ENCODE results near the gene GSTM4. TPM values are rescaled to one million over a fixed set of nuclear protein-coding genes. Genes with fewer than 3 reads are reported as not detected.
"Not testable (repeated sequence)": the region's sequence is repeated elsewhere in the genome, so short reads cannot be mapped to it uniquely, and the experiment has no call there.

GSTM4 gene
- total and polyA plus RNA-seq, 2 of the 8 experiments (the other 6 are each of a cell fraction or from before 2014, with no cell fraction given): 11.3 to 31.4 TPM

- H4K5ac ChIP-seq (ENCODE audit: insufficient read length, low read depth, low read length); H3K79me1 ChIP-seq (ENCODE audit: low read depth, low read length); H3K4ac ChIP-seq (replicated peaks; ENCODE audit: insufficient read length, low read depth, low read length); H3K79me2 ChIP-seq (ENCODE audit: control insufficient read depth in 1 of 2, insufficient read depth in 2 of 2, low read length in 2 of 2); H2BK120ac ChIP-seq (replicated peaks; ENCODE audit: low read depth, low read length); H3K4me3 ChIP-seq (ENCODE audit: extremely low read depth in 1 of 4, insufficient read depth in 2 of 4, low read depth in 3 of 4, low read length in 4 of 4); H2BK15ac ChIP-seq (ENCODE audit: low read length); H2AK5ac ChIP-seq (ENCODE audit: low read depth, low read length); H4K8ac ChIP-seq (ENCODE audit: extremely low read depth, insufficient read depth, low read length); H3K14ac ChIP-seq (ENCODE audit: insufficient read length); H3K27ac ChIP-seq (ENCODE audit: low read depth, low read length); H3K9me3 ChIP-seq (ENCODE audit: insufficient read depth in 2 of 2, low read depth in 1 of 2, low read length in 1 of 2); DNase-seq (ENCODE audit: low read depth in 1 of 2, low spot score in 2 of 2); H3K23me2 ChIP-seq (ENCODE audit: low read depth, low read length); H3K36me3 ChIP-seq (ENCODE audit: control insufficient read depth in 2 of 4, insufficient read depth in 4 of 4, low read length in 3 of 4); H4K20me1 ChIP-seq (replicated peaks in 1 of 2; ENCODE audit: control insufficient read depth in 1 of 2, insufficient read depth in 2 of 2, low read length in 2 of 2); FAIRE-seq; H3K23ac ChIP-seq (ENCODE audit: insufficient read length); H2BK12ac ChIP-seq (ENCODE audit: low read depth, low read length); H3K4me1 ChIP-seq (replicated peaks in 1 of 4; ENCODE audit: control insufficient read depth in 3 of 4, insufficient read depth in 4 of 4, low read length in 3 of 4); H3K56ac ChIP-seq (replicated peaks; ENCODE audit: insufficient read length, low read depth, low read length); CTCF ChIA-PET (ENCODE audit: partially characterized antibody); POLR2A ChIA-PET (ENCODE audit: partially characterized antibody); H4K91ac ChIP-seq (replicated peaks; ENCODE audit: insufficient read length, low read length); H3K9ac ChIP-seq (replicated peaks in 1 of 4; ENCODE audit: extremely low read depth in 1 of 4, low read depth in 3 of 4, low read length in 3 of 4); H2BK20ac ChIP-seq (ENCODE audit: low read length); H2AFZ ChIP-seq (ENCODE audit: low read length); H3K4me2 ChIP-seq (ENCODE audit: insufficient read depth in 1 of 2, low read depth in 2 of 2, low read length in 2 of 2); H3K18ac ChIP-seq (ENCODE audit: extremely low read depth, low read length); H3K27me3 ChIP-seq (replicated peaks in 1 of 4; ENCODE audit: control insufficient read depth in 3 of 4, extremely low read depth in 1 of 4, insufficient read depth in 3 of 4, low read length in 3 of 4); H2BK5ac ChIP-seq (ENCODE audit: low read depth, low read length): not testable (repeated sequence)
- 80% methylated on average over 5 of the region's 5 CpGs; no CpG with 5 or more reads in 1 of the 2 experiments for WGBS, 2 experiments (ENCODE audit: extremely low coverage in 1 of 2, insufficient coverage in 1 of 2, insufficient read length in 1 of 2, insufficient replicate concordance in 2 of 2, low coverage in 1 of 2, low lambda C conversion rate in 2 of 2, missing lambda C conversion rate in 1 of 2)
These were observed 38.5 kb downstream of the GSTM4 start for GRCh38 chr1:109694400-109694799.

- H3K4me3 ChIP-seq (ENCODE audit: extremely low read depth in 1 of 4, insufficient read depth in 2 of 4, low read depth in 3 of 4, low read length in 4 of 4); H2AK5ac ChIP-seq (ENCODE audit: low read depth, low read length); H2BK15ac ChIP-seq (ENCODE audit: low read length); POLR2A ChIA-PET (ENCODE audit: partially characterized antibody); H4K5ac ChIP-seq (ENCODE audit: insufficient read length, low read depth, low read length); H3K23ac ChIP-seq (ENCODE audit: insufficient read length); H3K27ac ChIP-seq (ENCODE audit: low read depth, low read length); H4K91ac ChIP-seq (replicated peaks; ENCODE audit: insufficient read length, low read length); H3K27me3 ChIP-seq (replicated peaks in 1 of 4; ENCODE audit: control insufficient read depth in 3 of 4, extremely low read depth in 1 of 4, insufficient read depth in 3 of 4, low read length in 3 of 4); H2BK12ac ChIP-seq (ENCODE audit: low read depth, low read length); H2AFZ ChIP-seq (ENCODE audit: low read length); H3K14ac ChIP-seq (ENCODE audit: insufficient read length); H3K18ac ChIP-seq (ENCODE audit: extremely low read depth, low read length); H3K4ac ChIP-seq (replicated peaks; ENCODE audit: insufficient read length, low read depth, low read length); H3K79me2 ChIP-seq (ENCODE audit: control insufficient read depth in 1 of 2, insufficient read depth in 2 of 2, low read length in 2 of 2); H2BK120ac ChIP-seq (replicated peaks; ENCODE audit: low read depth, low read length); FAIRE-seq; H3K23me2 ChIP-seq (ENCODE audit: low read depth, low read length); H3K4me1 ChIP-seq (replicated peaks in 1 of 4; ENCODE audit: control insufficient read depth in 3 of 4, insufficient read depth in 4 of 4, low read length in 3 of 4); H3K56ac ChIP-seq (replicated peaks; ENCODE audit: insufficient read length, low read depth, low read length); H2BK5ac ChIP-seq (ENCODE audit: low read depth, low read length); H3K9ac ChIP-seq (replicated peaks in 1 of 4; ENCODE audit: extremely low read depth in 1 of 4, low read depth in 3 of 4, low read length in 3 of 4); H3K36me3 ChIP-seq (ENCODE audit: control insufficient read depth in 2 of 4, insufficient read depth in 4 of 4, low read length in 3 of 4); H2BK20ac ChIP-seq (ENCODE audit: low read length); H3K9me3 ChIP-seq (ENCODE audit: insufficient read depth in 2 of 2, low read depth in 1 of 2, low read length in 1 of 2); DNase-seq (ENCODE audit: low read depth in 1 of 2, low spot score in 2 of 2); H4K8ac ChIP-seq (ENCODE audit: extremely low read depth, insufficient read depth, low read length); H3K79me1 ChIP-seq (ENCODE audit: low read depth, low read length); H4K20me1 ChIP-seq (replicated peaks in 1 of 2; ENCODE audit: control insufficient read depth in 1 of 2, insufficient read depth in 2 of 2, low read length in 2 of 2); H3K4me2 ChIP-seq (ENCODE audit: insufficient read depth in 1 of 2, low read depth in 2 of 2, low read length in 2 of 2): not testable (repeated sequence)
- WGBS, 2 experiments (ENCODE audit: extremely low coverage in 1 of 2, insufficient coverage in 1 of 2, insufficient read length in 1 of 2, insufficient replicate concordance in 2 of 2, low coverage in 1 of 2, low lambda C conversion rate in 2 of 2, missing lambda C conversion rate in 1 of 2): 80% methylated on average over 3 of the region's 3 CpGs; no CpG with 5 or more reads in 1 of the 2 experiments
- CTCF ChIA-PET (ENCODE audit: partially characterized antibody): interaction anchor here (1.0 kb wide), 1 partner anchor 8 kb away, joined by 4 read pairs; the partner anchor contains the start of gene GSTM1
These were observed 39.2 kb downstream of the GSTM4 start for GRCh38 chr1:109695138-109695537.
